ENCODE data around the gene TMEM52. TPM values are rescaled to one million over a fixed set of nuclear protein-coding genes. Genes with fewer than 3 reads are reported as not detected.

The TMEM52 gene
- total and polyA plus RNA-seq, 2 of the 8 experiments (the other 6 are each of a cell fraction or from before 2014, with no cell fraction given), result 14.6 to 30.2 TPM

GRCh38 chr1:1877865-1878436 is 41.1 kb downstream of the TMEM52 start (continued):
- TF ChIP-seq, protein P1, sequence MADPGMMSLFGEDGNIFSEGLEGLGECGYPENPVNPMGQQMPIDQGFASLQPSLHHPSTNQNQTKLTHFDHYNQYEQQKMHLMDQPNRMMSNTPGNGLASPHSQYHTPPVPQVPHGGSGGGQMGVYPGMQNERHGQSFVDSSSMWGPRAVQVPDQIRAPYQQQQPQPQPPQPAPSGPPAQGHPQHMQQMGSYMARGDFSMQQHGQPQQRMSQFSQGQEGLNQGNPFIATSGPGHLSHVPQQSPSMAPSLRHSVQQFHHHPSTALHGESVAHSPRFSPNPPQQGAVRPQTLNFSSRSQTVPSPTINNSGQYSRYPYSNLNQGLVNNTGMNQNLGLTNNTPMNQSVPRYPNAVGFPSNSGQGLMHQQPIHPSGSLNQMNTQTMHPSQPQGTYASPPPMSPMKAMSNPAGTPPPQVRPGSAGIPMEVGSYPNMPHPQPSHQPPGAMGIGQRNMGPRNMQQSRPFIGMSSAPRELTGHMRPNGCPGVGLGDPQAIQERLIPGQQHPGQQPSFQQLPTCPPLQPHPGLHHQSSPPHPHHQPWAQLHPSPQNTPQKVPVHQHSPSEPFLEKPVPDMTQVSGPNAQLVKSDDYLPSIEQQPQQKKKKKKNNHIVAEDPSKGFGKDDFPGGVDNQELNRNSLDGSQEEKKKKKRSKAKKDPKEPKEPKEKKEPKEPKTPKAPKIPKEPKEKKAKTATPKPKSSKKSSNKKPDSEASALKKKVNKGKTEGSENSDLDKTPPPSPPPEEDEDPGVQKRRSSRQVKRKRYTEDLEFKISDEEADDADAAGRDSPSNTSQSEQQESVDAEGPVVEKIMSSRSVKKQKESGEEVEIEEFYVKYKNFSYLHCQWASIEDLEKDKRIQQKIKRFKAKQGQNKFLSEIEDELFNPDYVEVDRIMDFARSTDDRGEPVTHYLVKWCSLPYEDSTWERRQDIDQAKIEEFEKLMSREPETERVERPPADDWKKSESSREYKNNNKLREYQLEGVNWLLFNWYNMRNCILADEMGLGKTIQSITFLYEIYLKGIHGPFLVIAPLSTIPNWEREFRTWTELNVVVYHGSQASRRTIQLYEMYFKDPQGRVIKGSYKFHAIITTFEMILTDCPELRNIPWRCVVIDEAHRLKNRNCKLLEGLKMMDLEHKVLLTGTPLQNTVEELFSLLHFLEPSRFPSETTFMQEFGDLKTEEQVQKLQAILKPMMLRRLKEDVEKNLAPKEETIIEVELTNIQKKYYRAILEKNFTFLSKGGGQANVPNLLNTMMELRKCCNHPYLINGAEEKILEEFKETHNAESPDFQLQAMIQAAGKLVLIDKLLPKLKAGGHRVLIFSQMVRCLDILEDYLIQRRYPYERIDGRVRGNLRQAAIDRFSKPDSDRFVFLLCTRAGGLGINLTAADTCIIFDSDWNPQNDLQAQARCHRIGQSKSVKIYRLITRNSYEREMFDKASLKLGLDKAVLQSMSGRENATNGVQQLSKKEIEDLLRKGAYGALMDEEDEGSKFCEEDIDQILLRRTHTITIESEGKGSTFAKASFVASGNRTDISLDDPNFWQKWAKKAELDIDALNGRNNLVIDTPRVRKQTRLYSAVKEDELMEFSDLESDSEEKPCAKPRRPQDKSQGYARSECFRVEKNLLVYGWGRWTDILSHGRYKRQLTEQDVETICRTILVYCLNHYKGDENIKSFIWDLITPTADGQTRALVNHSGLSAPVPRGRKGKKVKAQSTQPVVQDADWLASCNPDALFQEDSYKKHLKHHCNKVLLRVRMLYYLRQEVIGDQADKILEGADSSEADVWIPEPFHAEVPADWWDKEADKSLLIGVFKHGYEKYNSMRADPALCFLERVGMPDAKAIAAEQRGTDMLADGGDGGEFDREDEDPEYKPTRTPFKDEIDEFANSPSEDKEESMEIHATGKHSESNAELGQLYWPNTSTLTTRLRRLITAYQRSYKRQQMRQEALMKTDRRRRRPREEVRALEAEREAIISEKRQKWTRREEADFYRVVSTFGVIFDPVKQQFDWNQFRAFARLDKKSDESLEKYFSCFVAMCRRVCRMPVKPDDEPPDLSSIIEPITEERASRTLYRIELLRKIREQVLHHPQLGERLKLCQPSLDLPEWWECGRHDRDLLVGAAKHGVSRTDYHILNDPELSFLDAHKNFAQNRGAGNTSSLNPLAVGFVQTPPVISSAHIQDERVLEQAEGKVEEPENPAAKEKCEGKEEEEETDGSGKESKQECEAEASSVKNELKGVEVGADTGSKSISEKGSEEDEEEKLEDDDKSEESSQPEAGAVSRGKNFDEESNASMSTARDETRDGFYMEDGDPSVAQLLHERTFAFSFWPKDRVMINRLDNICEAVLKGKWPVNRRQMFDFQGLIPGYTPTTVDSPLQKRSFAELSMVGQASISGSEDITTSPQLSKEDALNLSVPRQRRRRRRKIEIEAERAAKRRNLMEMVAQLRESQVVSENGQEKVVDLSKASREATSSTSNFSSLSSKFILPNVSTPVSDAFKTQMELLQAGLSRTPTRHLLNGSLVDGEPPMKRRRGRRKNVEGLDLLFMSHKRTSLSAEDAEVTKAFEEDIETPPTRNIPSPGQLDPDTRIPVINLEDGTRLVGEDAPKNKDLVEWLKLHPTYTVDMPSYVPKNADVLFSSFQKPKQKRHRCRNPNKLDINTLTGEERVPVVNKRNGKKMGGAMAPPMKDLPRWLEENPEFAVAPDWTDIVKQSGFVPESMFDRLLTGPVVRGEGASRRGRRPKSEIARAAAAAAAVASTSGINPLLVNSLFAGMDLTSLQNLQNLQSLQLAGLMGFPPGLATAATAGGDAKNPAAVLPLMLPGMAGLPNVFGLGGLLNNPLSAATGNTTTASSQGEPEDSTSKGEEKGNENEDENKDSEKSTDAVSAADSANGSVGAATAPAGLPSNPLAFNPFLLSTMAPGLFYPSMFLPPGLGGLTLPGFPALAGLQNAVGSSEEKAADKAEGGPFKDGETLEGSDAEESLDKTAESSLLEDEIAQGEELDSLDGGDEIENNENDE (IDR thresholded peaks at IDR 0.05; ENCODE audit: insufficient replicate concordance, low read length), result no peak
- TF ChIP-seq, protein P2, sequence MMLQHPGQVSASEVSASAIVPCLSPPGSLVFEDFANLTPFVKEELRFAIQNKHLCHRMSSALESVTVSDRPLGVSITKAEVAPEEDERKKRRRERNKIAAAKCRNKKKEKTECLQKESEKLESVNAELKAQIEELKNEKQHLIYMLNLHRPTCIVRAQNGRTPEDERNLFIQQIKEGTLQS (IDR thresholded peaks at IDR 0.05; ENCODE audit: insufficient read depth, low read depth, low read length), result no peak
- TF ChIP-seq SIN3A (conservative IDR thresholded peaks at IDR 0.05 in 1 of 2, IDR thresholded peaks at IDR 0.05 in 1 of 2; ENCODE audit: low read depth in 1 of 2, low read length in 2 of 2) (no peak), NANOG (IDR thresholded peaks at IDR 0.05; ENCODE audit: insufficient read depth, low read depth, low read length, poor library complexity, severe bottlenecking) (no peak), KDM4A (IDR thresholded peaks at IDR 0.05; ENCODE audit: low read depth, low read length, severe bottlenecking) (no peak), MAFK (IDR thresholded peaks at IDR 0.05; ENCODE audit: low read depth, low read length) (no peak), EZH2 (IDR thresholded peaks at IDR 0.05; ENCODE audit: low read depth, low read length, severe bottlenecking) (no peak), NRF1 (IDR thresholded peaks at IDR 0.05; ENCODE audit: low read depth, low read length) (no peak)

All from H1 (cell line).